Stimulated activated CD8-positive, alpha-beta memory T cell treated with anti-CD3 and anti-CD28 coated beads, Interleukin-2, amount 100 ng/mL, for 48 hours (primary cell): Measurements from ENCODE around the gene ZIC4.

Experiments
- DNase-seq, 2 donors: peaks; one replicate each; pipeline ENCODE4 v3.0.0-alpha.2; 2020; ENCODE audit warnings: low read depth in 2 of 2

The ZIC4 gene

GRCh38 chr3:147417551-147418295, 11.4 kb upstream of the ZIC4 start:
- DNase-seq, result no peak

GRCh38 chr3:147416931-147417330, 10.6 kb upstream of the ZIC4 start:
- no peak for DNase-seq

- DNase-seq, result no peak
Measured at GRCh38 chr3:147415874-147416273, 9.5 kb upstream of the ZIC4 start.

- DNase-seq, result no peak
Measured at GRCh38 chr3:147415286-147415685, 8.9 kb upstream of the ZIC4 start.

GRCh38 chr3:147414390-147415138, 8.2 kb upstream of the ZIC4 start:
- DNase-seq, result no peak

GRCh38 chr3:147413686-147414389, 7.5 kb upstream of the ZIC4 start:
- no peak for DNase-seq

GRCh38 chr3:147412917-147413685, 6.8 kb upstream of the ZIC4 start:
- no peak for DNase-seq

GRCh38 chr3:147412261-147412916, 6.0 kb upstream of the ZIC4 start:
- no peak for DNase-seq

GRCh38 chr3:147411815-147412241, 5.5 kb upstream of the ZIC4 start:
- DNase-seq, result no peak

GRCh38 chr3:147411238-147411814, 5.0 kb upstream of the ZIC4 start:
- DNase-seq, result no peak

- DNase-seq, result no peak
Measured at GRCh38 chr3:147410526-147411237, 4.3 kb upstream of the ZIC4 start.

- no peak for DNase-seq
Measured at GRCh38 chr3:147410116-147410525, 3.8 kb upstream of the ZIC4 start.

- no peak for DNase-seq
Measured at GRCh38 chr3:147409143-147410115, 3.1 kb upstream of the ZIC4 start, which contains the start of gene ZIC1. Gene ZIC1 (plus strand): TSS chr3:147409365. CDS start chr3:147410113, 748 bp downstream.

GRCh38 chr3:147408188-147409100, 2.1 kb upstream of the ZIC4 start:
- no peak for DNase-seq

GRCh38 chr3:147407498-147408187, 1.3 kb upstream of the ZIC4 start:
- DNase-seq, result no peak

GRCh38 chr3:147407114-147407497, 763 bp upstream of the ZIC4 start:
- no peak for DNase-seq
